Inferior parietal cortex (tissue), 1 donor: ENCODE data around the gene PMF1.
"Not testable (repeated sequence)": the region's sequence is repeated elsewhere in the genome, so short reads cannot be mapped to it uniquely, and the experiment has no call there.

ENCODE experiments used
- DNase-seq: peaks from one replicate; pipeline ENCODE4 v3.0.0-alpha.2; 2016; ENCODE audit errors: extremely low spot score

Gene PMF1

GRCh38 chr1:156212833-156213643 is at the start of gene PMF1:
PMF1 (plus strand) TSS chr1:156213007; CDS start chr1:156213016, 9 bp downstream.
- peak; percentile 97 for DNase-seq

GRCh38 chr1:156163712-156164111 is 49.1 kb upstream of the PMF1 start:
- no peak for DNase-seq

GRCh38 chr1:156164125-156164831 is 48.5 kb upstream of the PMF1 start:
- DNase-seq, result no peak

- no peak for DNase-seq
Measured at GRCh38 chr1:156165083-156165482, 47.7 kb upstream of the PMF1 start.

- DNase-seq, result no peak
Measured at GRCh38 chr1:156167536-156167935, 45.3 kb upstream of the PMF1 start.

GRCh38 chr1:156172696-156173470 is 39.9 kb upstream of the PMF1 start:
- DNase-seq, result no peak

- no peak for DNase-seq
Measured at GRCh38 chr1:156176610-156177210, 36.1 kb upstream of the PMF1 start.

- DNase-seq, result no peak
Measured at GRCh38 chr1:156177919-156178654, 34.7 kb upstream of the PMF1 start.

- DNase-seq, result no peak
Measured at GRCh38 chr1:156180471-156180870, 32.3 kb upstream of the PMF1 start.

GRCh38 chr1:156181391-156181924 is 31.3 kb upstream of the PMF1 start:
- DNase-seq, result not testable (repeated sequence)

GRCh38 chr1:156182010-156182779 is 30.6 kb upstream of the PMF1 start:
- DNase-seq, result not testable (repeated sequence)

GRCh38 chr1:156186347-156187177 is 26.2 kb upstream of the PMF1 start:
- DNase-seq, result not testable (repeated sequence)

- DNase-seq, result not testable (repeated sequence)
Measured at GRCh38 chr1:156190265-156190664, 22.5 kb upstream of the PMF1 start.

GRCh38 chr1:156191292-156191964 is 21.4 kb upstream of the PMF1 start:
- DNase-seq, result no peak

GRCh38 chr1:156193208-156193487 is 19.7 kb upstream of the PMF1 start:
- DNase-seq, result no peak

GRCh38 chr1:156193488-156194299 is 19.1 kb upstream of the PMF1 start, which contains the start of gene SLC25A44:
SLC25A44 (plus strand) TSS chr1:156194104; CDS start chr1:156199848, 5,744 bp downstream.
- peak; percentile 99 for DNase-seq

GRCh38 chr1:156194300-156194652 is 18.5 kb upstream of the PMF1 start:
- peak; percentile 32 for DNase-seq

- no peak for DNase-seq
Measured at GRCh38 chr1:156195853-156196252, 17.0 kb upstream of the PMF1 start.
